Measurements from ENCODE around the gene SV2C.

DNA sequence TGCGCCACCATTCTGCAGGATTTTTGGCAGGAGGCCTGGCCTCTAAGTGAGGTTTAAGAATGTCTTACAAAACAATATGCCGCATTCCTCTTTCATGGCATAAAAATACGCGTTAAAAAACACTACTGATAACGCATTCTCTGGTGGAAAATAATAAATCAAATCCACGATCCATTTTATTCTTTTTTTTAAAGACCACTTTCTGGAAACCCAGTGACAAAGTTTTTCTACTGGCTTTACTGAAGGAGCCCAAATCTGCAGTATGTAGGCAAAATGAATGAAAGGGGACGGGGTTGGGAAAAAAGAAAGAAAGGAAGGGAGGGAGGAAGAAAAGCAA, 2.0 kb downstream of the SV2C start:
- TF ChIP-seq, protein P1, sequence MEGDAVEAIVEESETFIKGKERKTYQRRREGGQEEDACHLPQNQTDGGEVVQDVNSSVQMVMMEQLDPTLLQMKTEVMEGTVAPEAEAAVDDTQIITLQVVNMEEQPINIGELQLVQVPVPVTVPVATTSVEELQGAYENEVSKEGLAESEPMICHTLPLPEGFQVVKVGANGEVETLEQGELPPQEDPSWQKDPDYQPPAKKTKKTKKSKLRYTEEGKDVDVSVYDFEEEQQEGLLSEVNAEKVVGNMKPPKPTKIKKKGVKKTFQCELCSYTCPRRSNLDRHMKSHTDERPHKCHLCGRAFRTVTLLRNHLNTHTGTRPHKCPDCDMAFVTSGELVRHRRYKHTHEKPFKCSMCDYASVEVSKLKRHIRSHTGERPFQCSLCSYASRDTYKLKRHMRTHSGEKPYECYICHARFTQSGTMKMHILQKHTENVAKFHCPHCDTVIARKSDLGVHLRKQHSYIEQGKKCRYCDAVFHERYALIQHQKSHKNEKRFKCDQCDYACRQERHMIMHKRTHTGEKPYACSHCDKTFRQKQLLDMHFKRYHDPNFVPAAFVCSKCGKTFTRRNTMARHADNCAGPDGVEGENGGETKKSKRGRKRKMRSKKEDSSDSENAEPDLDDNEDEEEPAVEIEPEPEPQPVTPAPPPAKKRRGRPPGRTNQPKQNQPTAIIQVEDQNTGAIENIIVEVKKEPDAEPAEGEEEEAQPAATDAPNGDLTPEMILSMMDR (IDR thresholded peaks at IDR 0.05) = no peak
- no peak for TF ChIP-seq POLR2A (IDR thresholded peaks at IDR 0.05)
